Stimulated activated CD4-positive, alpha-beta T cell treated with anti-CD3 and anti-CD28 coated beads, Interleukin-1b, Interleukin-23, amount 100 ng/mL, for 1 hour (primary cell): Measurements from ENCODE around the gene FOXRED2.
"Not testable (repeated sequence)": the region's sequence is repeated elsewhere in the genome, so short reads cannot be mapped to it uniquely, and the experiment has no call there.

ENCODE experiments used
- DNase-seq, 2 donors: peaks; one replicate each; pipeline ENCODE4 v3.0.0-alpha.2; 2020; ENCODE audit warnings: low read depth in 2 of 2

The FOXRED2 gene

DNA sequence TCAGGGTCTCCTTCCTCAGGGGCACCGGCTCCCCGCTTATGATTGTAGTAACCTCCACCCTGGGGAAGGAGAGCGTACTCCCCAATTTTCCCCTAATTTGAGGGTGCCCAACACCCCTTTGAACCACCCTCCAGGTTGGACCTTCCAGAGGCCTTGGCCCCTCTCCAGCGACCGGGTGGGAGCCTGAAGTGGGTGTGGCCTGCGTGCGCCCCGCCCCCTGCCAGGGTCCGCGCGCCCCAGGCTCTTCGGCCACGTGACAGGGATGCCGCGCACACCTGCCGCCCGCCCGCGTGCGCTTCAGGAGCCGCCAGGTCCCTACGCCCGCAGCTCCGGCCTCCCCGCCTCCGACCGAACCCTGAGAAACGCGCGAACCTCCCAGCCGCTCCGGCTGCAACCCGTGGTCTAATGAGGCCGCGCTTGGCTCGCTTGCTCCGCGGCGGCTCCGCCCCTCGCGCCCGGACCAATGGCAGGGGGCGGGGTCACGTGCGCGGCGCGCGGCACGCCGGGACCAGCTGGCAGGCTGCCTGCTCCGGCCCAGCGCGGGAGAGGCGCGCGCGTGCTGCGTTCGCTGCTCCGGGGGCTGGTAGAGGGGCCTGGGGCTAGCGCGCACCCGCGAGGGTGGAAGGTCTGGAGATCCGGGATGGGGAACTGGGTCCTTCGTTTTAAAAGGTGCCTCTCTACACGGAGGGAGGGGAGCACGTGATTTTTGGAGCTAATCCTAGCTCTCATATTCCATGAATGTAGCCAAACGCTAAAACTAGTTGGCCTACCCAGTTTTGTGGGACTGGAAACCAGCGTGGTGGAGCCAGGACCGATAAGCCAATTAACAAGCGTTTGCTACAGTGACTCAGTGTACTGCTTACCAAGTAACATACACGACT is at the start of gene FOXRED2:
TSS of gene FOXRED2 (minus strand) at position 404 of the 881 bp plus-strand sequence. CDS start 618 bp downstream, outside the sequence.
- DNase-seq, result peak; percentile 74 to 78

DNA sequence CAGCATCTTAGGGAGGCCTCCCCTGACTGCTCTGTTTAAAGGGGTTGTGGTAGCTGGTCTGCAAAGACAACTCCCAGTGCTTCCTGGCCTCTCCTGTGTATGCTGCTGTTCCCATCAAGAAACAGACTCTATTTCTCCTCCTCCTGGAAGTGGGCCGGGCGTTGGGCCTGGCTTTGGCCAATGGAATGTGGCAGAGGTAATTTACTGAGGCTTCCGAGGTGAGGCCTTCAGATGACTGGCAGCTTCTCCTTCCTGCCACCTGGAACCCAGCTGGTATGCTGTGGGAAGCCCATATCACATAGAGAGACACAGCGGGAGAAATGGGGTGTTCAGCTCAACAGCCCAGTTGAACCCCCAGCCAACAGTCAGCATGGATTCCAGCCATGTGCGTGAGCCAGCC is 47.3 kb upstream of the FOXRED2 start:
- no peak for DNase-seq

GRCh38 chr22:36552289-36552688 is 45.4 kb upstream of the FOXRED2 start:
- DNase-seq, result no peak

DNA sequence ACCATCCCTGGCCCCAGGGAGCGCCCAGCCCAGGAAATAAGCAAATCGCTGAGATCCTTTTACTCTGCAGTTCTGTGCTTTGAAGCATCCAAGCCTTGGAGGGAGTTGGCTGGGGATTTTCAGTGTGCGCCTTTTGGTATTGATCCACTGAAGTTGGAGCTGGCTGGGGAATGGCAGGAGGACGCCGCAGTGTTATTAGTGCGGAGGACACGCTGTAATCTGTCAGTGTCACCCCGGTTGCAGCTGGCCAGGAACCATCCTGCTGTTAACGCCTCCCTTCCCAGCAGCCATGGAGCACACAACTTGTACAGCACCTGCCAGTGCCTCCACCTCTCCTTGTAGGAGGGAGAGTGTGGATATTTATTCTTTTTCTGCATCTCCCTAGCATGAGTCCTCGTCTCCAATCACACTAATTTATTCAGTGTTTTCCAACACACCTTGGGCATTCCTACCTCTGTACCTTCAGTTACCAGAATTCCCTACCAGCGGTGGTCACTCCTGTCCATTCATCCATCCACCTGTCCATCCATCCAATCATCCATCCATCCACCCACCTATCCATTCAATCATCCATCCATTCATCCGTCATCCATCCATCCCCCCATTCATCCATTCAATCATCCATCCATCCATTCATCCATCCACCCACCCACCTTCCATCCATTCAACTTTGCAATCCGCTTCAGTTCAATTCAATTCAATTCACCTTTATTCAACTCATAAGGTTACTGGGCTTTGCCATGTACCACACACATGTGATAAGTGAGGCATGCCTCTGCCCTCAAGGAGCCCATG is 44.1 kb upstream of the FOXRED2 start:
- no peak for DNase-seq

DNA sequence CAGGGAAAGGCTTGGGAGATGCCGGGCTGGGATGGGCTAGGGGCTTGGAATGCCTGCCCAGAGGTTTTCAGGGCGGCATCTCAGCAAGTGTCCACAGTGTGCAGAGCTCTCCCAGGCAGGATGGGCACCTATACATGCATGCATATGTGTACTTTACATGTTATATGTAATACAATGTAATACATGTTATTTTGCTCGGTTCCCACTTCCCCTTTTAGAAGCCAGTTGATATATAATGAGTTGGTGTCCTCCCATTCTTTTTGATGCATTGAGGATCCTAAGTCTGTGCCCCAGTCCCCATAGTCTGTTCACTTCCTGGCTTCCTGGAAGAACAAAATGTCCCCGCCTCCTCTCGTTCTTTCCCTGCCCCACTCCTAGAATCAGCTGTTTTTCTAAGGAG is 42.2 kb upstream of the FOXRED2 start:
- no peak for DNase-seq

DNA sequence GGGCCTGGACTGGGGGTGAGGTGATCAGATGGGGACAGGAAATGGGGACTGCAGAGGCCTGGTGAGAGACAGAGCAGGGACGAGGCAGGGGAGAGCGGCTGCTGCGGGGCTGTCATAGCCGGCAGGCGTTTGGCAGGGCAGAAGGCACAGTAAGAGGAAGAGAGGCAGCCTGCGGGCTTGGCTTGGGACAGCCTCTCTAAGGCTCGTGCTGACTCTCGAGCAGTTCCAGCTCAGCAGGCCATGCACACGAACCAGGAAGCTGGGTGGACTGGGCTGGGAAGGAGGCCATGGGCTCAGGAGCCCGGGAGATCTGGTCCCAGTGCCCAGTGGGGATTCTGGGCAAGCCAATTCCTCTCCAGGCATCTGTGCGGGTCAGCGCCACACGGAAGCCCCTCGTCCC is 41.8 kb upstream of the FOXRED2 start:
- DNase-seq, result no peak

GRCh38 chr22:36546932-36547331 is 40.1 kb upstream of the FOXRED2 start:
- DNase-seq, result no peak

DNA sequence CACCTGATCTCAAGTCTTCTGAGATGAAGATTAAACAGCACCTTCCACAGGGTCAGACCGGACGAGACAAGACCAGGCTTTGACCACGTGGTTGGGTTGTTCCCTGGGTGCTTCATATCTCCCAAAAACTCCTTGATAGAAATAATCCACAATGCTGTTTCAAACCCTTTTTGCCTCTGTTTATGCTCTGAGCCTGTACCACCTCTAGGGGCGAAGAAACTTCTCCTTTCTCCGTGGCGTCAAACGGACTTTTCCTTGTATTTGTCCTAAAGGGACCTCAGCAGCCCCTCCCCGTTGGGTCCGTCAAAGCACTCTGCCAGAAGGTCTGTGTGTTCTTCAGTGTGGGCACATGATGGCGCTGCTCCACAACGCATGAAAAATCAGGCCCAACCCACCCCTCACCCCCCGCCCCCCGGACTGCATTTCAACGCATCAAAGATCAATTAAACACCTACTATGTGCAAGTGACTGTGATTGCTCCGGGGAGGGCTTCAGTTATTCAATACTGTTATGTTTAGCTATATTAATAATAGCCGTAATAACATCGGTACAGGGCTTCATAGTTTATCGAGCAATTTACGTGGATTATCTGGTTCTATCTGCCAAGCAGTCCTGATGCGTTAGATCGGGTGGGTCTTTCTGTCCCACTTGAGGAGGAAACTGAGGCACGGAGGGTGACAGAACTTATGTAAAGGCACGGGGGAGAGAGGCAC is 39.4 kb upstream of the FOXRED2 start:
- no peak for DNase-seq

DNA sequence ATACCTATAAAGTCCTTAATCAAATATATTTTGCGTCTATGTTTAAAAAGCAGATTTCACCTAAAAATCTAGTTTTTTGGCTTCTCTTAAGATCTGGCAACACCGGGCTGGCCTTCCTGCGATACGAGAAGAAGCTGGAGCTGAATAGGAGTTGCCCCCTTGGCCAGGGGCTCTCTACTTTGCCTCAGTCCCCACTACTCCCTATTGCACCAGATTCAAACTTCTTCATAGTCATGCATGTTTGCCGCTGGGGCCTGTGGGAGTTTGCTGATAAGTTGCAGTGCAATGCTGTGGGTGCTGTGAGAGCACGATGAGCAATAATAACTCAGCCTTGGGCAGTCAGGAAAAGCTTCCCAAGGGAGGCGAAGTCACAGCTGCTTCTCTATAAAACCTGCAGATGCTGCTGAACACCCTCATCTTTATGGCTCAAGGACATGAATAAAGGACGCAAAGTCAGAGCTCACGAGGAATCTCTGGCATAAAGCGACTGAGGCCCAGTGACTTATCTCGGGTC is 37.3 kb upstream of the FOXRED2 start:
- DNase-seq, result no peak

DNA sequence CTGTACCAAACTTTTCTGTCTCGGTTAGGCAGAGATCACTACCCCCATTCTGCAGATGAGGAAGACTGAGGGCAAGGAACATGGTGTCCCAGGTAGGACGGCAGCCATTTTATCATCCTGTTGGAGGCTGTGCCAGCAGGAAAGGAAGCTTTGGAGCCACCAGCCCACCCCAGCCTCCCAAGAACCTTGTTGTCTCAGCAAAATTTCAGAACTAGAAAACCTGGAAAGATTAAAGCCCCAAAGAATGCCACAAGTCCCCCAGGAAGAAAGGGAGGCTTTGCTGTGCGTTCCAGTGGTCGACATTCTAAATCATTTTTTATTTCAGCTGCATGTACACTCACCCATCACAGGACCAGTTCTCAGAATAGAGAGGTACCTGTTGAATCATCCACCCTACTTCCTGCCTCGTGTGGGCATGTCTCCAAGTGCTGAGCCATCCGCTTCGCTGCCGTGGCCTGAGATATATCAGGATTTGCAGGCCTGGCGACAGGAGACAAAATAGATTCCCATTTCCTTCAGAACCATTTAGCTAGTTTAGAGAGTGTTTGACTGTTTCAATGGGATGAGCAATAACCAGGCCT is 35.1 kb upstream of the FOXRED2 start:
- no peak for DNase-seq

DNA sequence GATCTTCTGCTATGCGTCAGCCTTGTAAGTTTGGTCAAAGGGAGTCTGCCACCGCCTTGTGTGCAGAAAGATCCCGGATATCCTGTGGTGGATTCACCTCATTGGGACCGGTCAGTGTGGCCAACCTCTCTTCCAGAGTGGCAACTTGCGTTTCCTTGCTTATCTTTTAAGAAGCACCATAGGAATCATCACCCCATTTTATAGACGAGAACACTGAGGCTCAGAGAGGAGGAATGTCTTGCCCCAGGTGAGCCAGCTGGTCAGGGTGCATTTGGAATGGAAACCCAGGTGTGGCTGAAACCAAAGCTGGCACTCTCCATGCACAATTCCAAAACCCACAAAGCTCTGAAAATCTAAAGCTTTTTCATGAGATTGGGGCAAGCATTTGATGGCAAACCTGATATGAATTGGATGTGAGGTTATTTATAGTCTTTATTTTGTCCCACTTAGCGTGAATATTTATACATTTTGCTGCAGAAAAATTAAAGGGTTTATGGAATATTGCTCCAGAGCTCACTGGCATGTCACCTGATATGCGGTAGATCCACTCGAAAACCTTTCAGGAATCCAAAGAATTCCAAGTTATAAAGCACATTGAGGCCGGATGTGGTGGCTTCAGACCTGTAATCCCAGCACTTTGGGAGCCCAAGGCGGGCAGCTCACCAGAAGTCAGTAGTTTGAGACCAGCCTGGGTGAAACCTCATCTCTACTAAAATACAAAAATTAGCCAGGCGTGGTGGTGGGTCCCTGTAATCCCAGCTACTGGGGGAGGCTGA is 34.2 kb upstream of the FOXRED2 start:
- DNase-seq, result no peak

- no peak for DNase-seq
These were observed 31.7 kb upstream of the FOXRED2 start for GRCh38 chr22:36538529-36538928.

- no peak for DNase-seq
These were observed 29.9 kb upstream of the FOXRED2 start for GRCh38 chr22:36536717-36537116.

- DNase-seq, result not testable (repeated sequence)
These were observed 26.5 kb upstream of the FOXRED2 start for GRCh38 chr22:36533320-36533719.

- DNase-seq, result no peak
These were observed 25.6 kb upstream of the FOXRED2 start for GRCh38 chr22:36532466-36532865.

DNA sequence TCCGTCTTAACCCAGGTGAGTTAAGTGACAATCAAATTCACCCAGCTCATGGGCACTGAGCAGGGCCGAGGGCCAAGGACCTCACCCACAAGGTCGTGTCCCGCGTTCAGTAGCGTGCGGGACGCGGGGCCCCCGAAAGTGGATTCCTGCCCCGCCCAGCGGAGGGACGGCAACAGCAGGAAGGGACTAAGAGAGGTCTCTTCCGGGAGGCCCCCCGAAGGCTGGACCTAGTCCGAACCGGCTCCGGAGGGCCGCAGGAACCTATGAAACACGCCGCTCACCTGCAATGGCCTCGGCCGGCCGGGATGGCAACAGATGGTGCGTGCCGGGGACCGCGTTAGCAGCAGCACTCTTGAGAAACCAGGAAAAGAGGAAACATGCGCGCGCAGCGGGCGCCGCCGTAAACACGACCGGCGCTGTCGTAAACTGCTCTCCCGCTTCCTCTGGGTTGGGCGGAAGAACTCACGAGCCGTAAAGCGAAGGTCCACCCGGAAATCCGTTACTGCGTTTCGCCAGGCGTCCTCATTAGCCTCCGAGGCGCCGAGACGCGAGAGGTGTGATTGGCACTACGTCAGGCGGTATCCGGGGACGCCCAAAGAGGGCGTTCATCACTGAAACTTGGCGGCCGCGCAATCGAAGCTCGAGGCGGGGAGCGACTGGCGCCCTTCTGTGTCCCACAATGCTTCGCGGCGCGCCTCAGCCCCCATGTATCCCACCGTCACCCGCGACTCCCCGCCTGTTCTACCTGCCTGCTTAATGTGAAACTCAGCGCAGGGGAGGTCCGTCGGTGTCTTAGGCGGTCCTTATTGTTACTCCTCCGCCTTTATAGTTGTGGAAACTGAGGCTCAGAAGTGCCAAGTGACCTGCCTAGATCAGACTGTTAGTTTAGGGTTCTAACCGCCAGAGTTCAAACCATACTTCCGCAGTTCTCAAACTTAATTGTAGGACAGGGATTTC is 22.2 kb upstream of the FOXRED2 start, which contains the start of gene EIF3D:
TSS of gene EIF3D (minus strand) at position 372 of the 957 bp plus-strand sequence. CDS start 3,045 bp downstream, outside the sequence.
- peak; percentile 95 to 96 for DNase-seq

GRCh38 chr22:36528341-36528740 is 21.5 kb upstream of the FOXRED2 start:
- no peak for DNase-seq

GRCh38 chr22:36522662-36523061 is 15.8 kb upstream of the FOXRED2 start:
- no peak for DNase-seq

GRCh38 chr22:36520423-36520822 is 13.6 kb upstream of the FOXRED2 start:
- no peak for DNase-seq
